B cell (primary cell): Measurements from ENCODE around the gene SPATA20. TPM values are rescaled to one million over a fixed set of nuclear protein-coding genes. Genes with fewer than 3 reads are reported as not detected.

Source experiments
- ATAC-seq: fragments of 200-7000 bp; cut with Tn5 transposase; one replicate; pipeline ENCODE4 v1.10.0; 2021; ENCODE audit warnings: low read depth, mild to moderate bottlenecking, moderate number of reproducible peaks, moderate library complexity
- CTCF ChIA-PET: fragments of 350-600 bp; sonication (Branson Sonifier 250); formaldehyde crosslinking; loops from one replicate; lab custom pipeline; 2021; ENCODE audit warnings: antibody characterized with exemption, inconsistent platforms; lab: Charles Lee
- POLR2A ChIA-PET: fragments of 350-600 bp; sonication (Branson Sonifier 250); formaldehyde crosslinking; loops from one replicate; lab custom pipeline; 2021; ENCODE audit warnings: antibody characterized with exemption; lab: Charles Lee
- DNase-seq: peaks from one replicate; pipeline ENCODE4 v3.0.0; 2013
- H2AFZ ChIP-seq: 2 replicates; pipeline ENCODE4 v1.6.1; 2012; ENCODE audit warnings: mild to moderate bottlenecking, low read depth, low read length; ENCODE audit not compliant: insufficient read depth, poor library complexity, severe bottlenecking
- H3K27ac ChIP-seq, 2 donors: 1 replicate in 1 of 2; 2 replicates in 1 of 2; pipeline ENCODE4 v1.5.1; 2012 to 2013; ENCODE audit warnings: low read length in 2 of 2, mild to moderate bottlenecking in 2 of 2, moderate library complexity in 1 of 2
- H3K27me3 ChIP-seq, 4 experiments: fragments of 200-600 bp in 1 of 4; sonication (generic) in 1 of 4; replicated peaks in 1 of 4; 1 replicate in 2 of 4; 2 replicates in 2 of 4; pipeline versions ENCODE4 v1.6.1 to v1.7.0; 2013 to 2016; ENCODE audit warnings: low read length in 3 of 4, mild to moderate bottlenecking in 2 of 4, mixed read lengths in 1 of 4, moderate library complexity in 1 of 4; ENCODE audit not compliant: insufficient read depth in 4 of 4, control insufficient read depth in 3 of 4; ENCODE audit errors: control extremely low read depth in 1 of 4
- H3K36me3 ChIP-seq, 2 experiments: replicated peaks in 1 of 2; 1 replicate in 1 of 2; 2 replicates in 1 of 2; pipeline versions ENCODE4 v1.6.1 to v1.7.1; 2013; ENCODE audit warnings: low read length in 1 of 2; ENCODE audit not compliant: insufficient read depth in 2 of 2, control insufficient read depth in 1 of 2; ENCODE audit errors: control extremely low read depth in 1 of 2, extremely low read depth in 1 of 2
- H3K4me1 ChIP-seq, 2 donors: fragments of 200-600 bp in 1 of 2; sonication (generic) in 1 of 2; 1 replicate in 1 of 2; 2 replicates in 1 of 2; pipeline versions ENCODE4 v1.5.1 to v1.6.1; 2013 to 2017; ENCODE audit warnings: low read length in 2 of 2; ENCODE audit not compliant: control insufficient read depth in 2 of 2, insufficient read depth in 2 of 2
- H3K4me2 ChIP-seq: replicated peaks from 2 replicates; pipeline ENCODE3; 2012; ENCODE audit warnings: mild to moderate bottlenecking, low read depth, low read length; ENCODE audit not compliant: poor library complexity, severe bottlenecking
- H3K4me3 ChIP-seq, 5 experiments: fragments of 200-600 bp in 1 of 5; sonication (generic) in 1 of 5; 1 replicate in 3 of 5; 2 replicates in 2 of 5; pipeline versions ENCODE4 v1.5.1 to v1.7.0; 2011 to 2016; ENCODE audit warnings: low read length in 4 of 5, mild to moderate bottlenecking in 4 of 5, low read depth in 2 of 5, control low read depth in 1 of 5, moderate library complexity in 1 of 5; ENCODE audit not compliant: insufficient read depth in 1 of 5; ENCODE audit errors: control extremely low read depth in 1 of 5, extremely low read depth in 1 of 5
- H3K79me2 ChIP-seq: fragments of 200-600 bp; sonication (generic); one replicate; pipeline ENCODE4 v1.6.0; 2016; ENCODE audit warnings: low read length; ENCODE audit not compliant: control insufficient read depth, insufficient read depth
- H3K9ac ChIP-seq: fragments of 200-600 bp; sonication (generic); 2 replicates; pipeline ENCODE4 v1.6.1; 2017; ENCODE audit warnings: mild to moderate bottlenecking, low read length, moderate library complexity
- H3K9me3 ChIP-seq, 3 donors: one replicate each; pipeline versions ENCODE4 v1.6.1 to v1.7.1; 2013; ENCODE audit warnings: low read length in 2 of 3; ENCODE audit not compliant: control insufficient read depth in 2 of 3, insufficient read depth in 1 of 3; ENCODE audit errors: control extremely low read depth in 1 of 3
- H4K20me1 ChIP-seq: 2 replicates; pipeline ENCODE4 v1.6.0; 2012; ENCODE audit warnings: mild to moderate bottlenecking, low read length; ENCODE audit not compliant: insufficient read depth, control insufficient read depth, poor library complexity, severe bottlenecking
- H3K27ac Mint-ChIP-seq: one replicate; pipeline ENCODE4 v1.8.0; 2021; ENCODE audit warnings: mixed read lengths
- H3K27me3 Mint-ChIP-seq: one replicate; pipeline ENCODE4 v1.8.0; 2021; ENCODE audit warnings: mixed read lengths
- H3K4me1 Mint-ChIP-seq: one replicate; pipeline ENCODE4 v1.8.0; 2021; ENCODE audit warnings: mixed read lengths
- H3K4me3 Mint-ChIP-seq: one replicate; pipeline ENCODE4 v1.8.0; 2021; ENCODE audit warnings: mixed read lengths
- H3K9me3 Mint-ChIP-seq: one replicate; pipeline ENCODE4 v1.8.0; 2022; ENCODE audit warnings: mixed read lengths; ENCODE audit not compliant: insufficient read depth
- EZH2 ChIP-seq: IDR thresholded peaks from 2 replicates; pipeline ENCODE4 v1.6.1; 2012; ENCODE audit warnings: borderline replicate concordance, low read depth, mild to moderate bottlenecking, moderate library complexity, low read length; ENCODE audit not compliant: insufficient read depth, poor library complexity, severe bottlenecking
- WGBS: methylation state at CpG from one replicate; pipeline ENCODE4 v1.1.5; 2013; ENCODE audit warnings: missing lambda C conversion rate; ENCODE audit not compliant: insufficient coverage; 5-methylcytosine and 5-hydroxymethylcytosine counted together
- intact Hi-C: fragments of 100-400 bp; cut with micrococcal nuclease; formaldehyde crosslinking; loops from one replicate; pipeline ENCODE4 v1.10.0; 2022
- polyA plus RNA-seq: library from polyadenylated mRNA; depleted of rRNA; stranded (reverse); fragments of >200 nt; gene quantifications from 2 replicates; pipeline ENCODE4 v1.2.3, GENCODE V29; 2012
- total RNA-seq, 2 donors: library from RNA; stranded (reverse); fragments of 120-200 nt in 1 of 2; gene quantifications; 1 replicate in 1 of 2; 2 replicates in 1 of 2; pipeline versions ENCODE4 v1.2.3 to v1.2.4, GENCODE V29; 2013 to 2022
- TF ChIP-seq, protein P1 (sequence below): fragments of 200-600 bp; IDR thresholded peaks from one replicate; pipeline ENCODE4 v1.8.0; 2022; ENCODE audit warnings: antibody characterized with exemption, mild to moderate bottlenecking

Gene SPATA20
- total and polyA plus RNA-seq, 2 donors (not counting 1 experiment from before 2014, with no cell fraction given), result 61.7 to 68.5 TPM

DNA sequence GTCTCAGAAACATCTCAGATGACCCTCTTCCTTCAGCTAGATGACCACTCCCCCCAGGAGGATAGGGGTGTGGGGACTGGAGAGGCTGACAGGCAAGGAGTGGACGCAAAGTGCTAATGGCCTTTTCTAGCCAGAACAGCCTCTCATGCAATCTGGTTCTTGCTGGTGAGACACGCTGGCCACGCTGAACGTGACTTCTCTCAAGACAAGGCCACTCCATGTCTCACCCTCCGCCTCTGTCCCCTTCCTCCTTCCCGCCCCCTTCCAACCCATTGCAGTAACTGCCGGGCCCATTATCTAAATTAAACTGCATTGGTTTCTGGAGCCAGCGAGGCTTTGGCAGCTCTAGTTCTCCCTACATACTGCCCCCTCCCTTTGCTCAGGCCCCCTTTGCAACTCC is 23.1 kb downstream of the SPATA20 start:
- no peaks in the 10 kb centered on the region for H4K20me1 ChIP-seq
- H3K27me3 ChIP-seq, result peaks cover 0 to 33% (median 8%) of the 10 kb centered on the region in 4 experiments
- H2AFZ ChIP-seq, result no peak overlapping the region
- Mint-ChIP-seq H3K4me1 (peaks cover 7% of the 10 kb centered on the region), H3K27me3 (peaks cover 52% of the 10 kb centered on the region), H3K27ac (no peak overlapping the region), H3K9me3 (no peaks in the 10 kb centered on the region), H3K4me3 (no peak overlapping the region)
- no peak for ATAC-seq
- H3K27ac ChIP-seq, result no peak overlapping the region
- H3K36me3 ChIP-seq, result no peaks in the 10 kb centered on the region
- ChIA-PET CTCF (no interaction called here), POLR2A (no interaction called here)
- intact Hi-C loops, result no loop called here
- no peaks in the 10 kb centered on the region for H3K9me3 ChIP-seq
- no peak overlapping the region for H3K4me3 ChIP-seq
- peaks cover 0 to 3% of the 10 kb centered on the region in 2 donors for H3K4me1 ChIP-seq
- no peak overlapping the region for H3K9ac ChIP-seq
- no peak for TF ChIP-seq EZH2
- TF ChIP-seq, protein P1, sequence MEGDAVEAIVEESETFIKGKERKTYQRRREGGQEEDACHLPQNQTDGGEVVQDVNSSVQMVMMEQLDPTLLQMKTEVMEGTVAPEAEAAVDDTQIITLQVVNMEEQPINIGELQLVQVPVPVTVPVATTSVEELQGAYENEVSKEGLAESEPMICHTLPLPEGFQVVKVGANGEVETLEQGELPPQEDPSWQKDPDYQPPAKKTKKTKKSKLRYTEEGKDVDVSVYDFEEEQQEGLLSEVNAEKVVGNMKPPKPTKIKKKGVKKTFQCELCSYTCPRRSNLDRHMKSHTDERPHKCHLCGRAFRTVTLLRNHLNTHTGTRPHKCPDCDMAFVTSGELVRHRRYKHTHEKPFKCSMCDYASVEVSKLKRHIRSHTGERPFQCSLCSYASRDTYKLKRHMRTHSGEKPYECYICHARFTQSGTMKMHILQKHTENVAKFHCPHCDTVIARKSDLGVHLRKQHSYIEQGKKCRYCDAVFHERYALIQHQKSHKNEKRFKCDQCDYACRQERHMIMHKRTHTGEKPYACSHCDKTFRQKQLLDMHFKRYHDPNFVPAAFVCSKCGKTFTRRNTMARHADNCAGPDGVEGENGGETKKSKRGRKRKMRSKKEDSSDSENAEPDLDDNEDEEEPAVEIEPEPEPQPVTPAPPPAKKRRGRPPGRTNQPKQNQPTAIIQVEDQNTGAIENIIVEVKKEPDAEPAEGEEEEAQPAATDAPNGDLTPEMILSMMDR, result no peak
- no peak for DNase-seq
- no peak overlapping the region for H3K4me2 ChIP-seq
- no peaks in the 10 kb centered on the region for H3K79me2 ChIP-seq
- 92% methylated on average over 8 of the region's 8 CpGs for WGBS

DNA sequence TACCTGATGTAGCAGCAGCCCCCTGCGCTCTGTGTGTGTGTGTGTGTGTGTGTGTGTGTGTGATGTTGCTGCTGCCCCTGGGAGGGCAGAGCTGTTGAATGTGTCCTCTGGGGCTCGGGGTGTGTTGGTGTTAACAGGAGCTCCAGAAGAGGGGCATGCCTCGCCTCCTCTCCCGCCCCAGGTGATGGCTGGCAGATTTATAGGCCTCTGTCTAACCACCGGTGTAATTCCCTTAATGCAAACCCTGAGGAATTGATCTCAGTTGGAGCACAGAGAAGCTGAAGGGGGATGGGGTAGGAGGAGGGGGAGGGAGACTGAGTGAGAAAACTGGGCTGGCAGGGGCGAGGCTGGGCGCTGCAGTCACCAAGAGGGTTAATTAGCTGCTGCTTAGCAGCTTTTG is 23.6 kb downstream of the SPATA20 start:
- Histone ChIP-seq H4K20me1 (no peaks in the 10 kb centered on the region), H3K9me3 (no peaks in the 10 kb centered on the region), H3K27me3 (peaks cover 0 to 28% (median 6%) of the 10 kb centered on the region in 4 experiments), H3K4me3 (no peak overlapping the region), H3K4me2 (no peak overlapping the region), H3K4me1 (no peaks in the 10 kb centered on the region), H3K27ac (no peak overlapping the region), H3K36me3 (no peaks in the 10 kb centered on the region), H2AFZ (no peak overlapping the region), H3K79me2 (no peaks in the 10 kb centered on the region), H3K9ac (no peak overlapping the region)
- Mint-ChIP-seq H3K27ac (no peak overlapping the region), H3K9me3 (no peaks in the 10 kb centered on the region), H3K4me3 (no peak overlapping the region), H3K27me3 (peaks cover 53% of the 10 kb centered on the region), H3K4me1 (peaks cover 3% of the 10 kb centered on the region)
- intact Hi-C loops, result no loop called here
- TF ChIP-seq, protein P1, result no peak
- TF ChIP-seq EZH2, result no peak
- DNase-seq, result no peak
- CTCF ChIA-PET, result no interaction called here
- 74% methylated on average over 7 of the region's 7 CpGs for WGBS
- POLR2A ChIA-PET, result no interaction called here
- ATAC-seq, result no peak
